Colon (tissue), 2 donors: Measurements from ENCODE around the gene OCLN.
"Not testable (repeated sequence)": the region's sequence is repeated elsewhere in the genome, so short reads cannot be mapped to it uniquely, and the experiment has no call there.

ENCODE experiments used
- FAIRE-seq: peaks from 2 replicates; lab custom pipeline; 2012; peaks lifted over from hg19 to GRCh38; lab: Jason Lieb, UNC
- donor health status: control.
- donor health status: control.

OCLN gene

DNA sequence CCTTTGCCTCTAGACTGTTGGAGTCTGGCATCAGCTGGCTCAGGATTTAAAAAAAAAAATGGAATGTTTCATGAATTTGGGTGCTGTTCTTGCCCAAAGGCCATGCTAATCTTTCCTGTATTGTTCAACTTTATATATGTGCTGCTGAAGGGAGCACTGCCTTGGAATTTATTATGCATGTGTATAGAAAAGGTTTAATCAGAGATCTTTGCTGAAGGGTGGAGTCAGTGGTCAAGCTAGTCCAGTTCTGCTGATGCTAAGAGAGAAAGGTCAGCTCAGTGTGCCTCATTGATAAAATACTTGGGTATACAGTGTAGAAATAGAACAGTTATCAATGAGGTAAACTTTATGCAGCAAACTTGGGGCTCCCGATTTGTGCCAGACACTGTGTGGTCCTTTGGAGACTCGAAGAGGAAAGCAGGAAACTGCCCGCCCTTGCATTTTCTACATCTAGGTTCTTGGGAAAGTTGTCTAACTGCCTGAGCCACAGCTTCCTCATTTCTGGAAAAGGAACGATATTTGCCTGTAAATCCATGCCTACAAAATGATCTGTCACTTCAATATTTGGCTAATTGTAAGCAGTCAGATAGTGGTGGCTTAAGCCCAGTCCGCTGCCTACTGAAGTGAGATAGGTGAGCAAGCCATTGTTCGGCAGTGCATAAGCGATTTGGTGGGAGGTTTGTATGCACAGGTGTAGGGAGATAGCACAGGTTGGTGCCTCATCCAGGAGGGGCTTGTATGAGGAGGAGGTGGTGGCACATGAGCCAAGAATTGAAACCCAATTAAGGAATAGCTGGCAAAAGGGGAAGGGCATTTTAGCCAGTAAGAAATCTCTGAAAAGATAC lies 38.2 kb downstream of the OCLN start:
- no peak for FAIRE-seq

DNA sequence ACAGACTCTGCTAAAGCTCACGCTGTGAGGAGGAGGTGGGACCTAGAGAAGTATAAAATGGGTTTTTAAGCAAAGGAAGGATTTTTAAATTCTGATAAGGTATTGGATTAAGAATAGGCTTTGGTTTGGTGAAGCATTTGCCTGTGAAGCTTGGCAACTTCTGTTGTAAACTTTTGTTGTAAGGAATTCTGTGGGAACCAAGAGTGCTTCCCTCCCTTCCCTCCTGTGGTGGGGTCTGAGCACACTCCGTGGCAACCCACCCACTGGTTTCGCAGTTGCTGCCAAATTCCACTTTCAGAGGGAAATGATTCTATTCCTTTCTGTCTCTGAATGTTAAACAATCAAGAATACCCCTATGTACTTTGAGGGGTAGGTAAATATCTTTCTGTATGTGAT lies 38.8 kb downstream of the OCLN start:
- FAIRE-seq: no peak

DNA sequence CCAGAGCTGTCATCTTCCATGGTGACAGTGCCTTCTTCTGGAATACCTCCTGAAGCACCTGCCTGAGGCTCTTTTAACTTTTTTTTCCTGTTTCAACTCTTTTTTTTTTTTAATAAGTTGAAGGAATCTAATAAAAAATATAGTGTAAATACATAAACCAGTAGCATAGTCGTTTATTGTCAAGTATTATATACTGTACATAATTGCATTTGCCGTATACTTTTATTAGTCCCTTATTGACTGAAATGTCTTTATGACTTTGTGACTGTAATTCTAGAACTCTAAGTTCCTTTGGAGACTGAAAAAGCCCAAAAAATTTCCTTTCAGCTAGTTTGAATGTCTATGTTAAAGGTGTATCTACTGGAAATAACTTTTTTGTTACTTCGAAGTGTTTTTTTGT lies 45.3 kb downstream of the OCLN start:
- FAIRE-seq: peak; percentile 86

DNA sequence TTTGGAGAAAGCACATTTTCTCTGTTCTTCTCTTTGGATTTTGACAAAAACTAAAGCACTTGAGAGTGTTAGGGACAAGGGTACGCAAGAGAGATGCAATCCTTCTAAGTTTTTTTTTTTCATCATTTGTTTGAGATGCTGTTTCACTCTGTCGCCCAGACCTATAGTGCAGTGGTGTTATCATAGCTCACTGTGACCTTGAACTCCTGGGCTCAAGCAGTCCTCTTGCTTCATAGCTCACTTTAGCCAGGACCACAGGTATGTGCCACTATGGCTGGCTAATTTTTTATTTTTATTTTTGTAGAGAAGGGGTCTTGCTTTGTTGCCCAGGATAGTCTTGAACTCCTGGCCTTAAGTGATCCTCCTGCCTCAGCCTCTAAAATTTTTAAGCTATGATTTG lies 46.1 kb downstream of the OCLN start:
- FAIRE-seq: not testable (repeated sequence)

DNA sequence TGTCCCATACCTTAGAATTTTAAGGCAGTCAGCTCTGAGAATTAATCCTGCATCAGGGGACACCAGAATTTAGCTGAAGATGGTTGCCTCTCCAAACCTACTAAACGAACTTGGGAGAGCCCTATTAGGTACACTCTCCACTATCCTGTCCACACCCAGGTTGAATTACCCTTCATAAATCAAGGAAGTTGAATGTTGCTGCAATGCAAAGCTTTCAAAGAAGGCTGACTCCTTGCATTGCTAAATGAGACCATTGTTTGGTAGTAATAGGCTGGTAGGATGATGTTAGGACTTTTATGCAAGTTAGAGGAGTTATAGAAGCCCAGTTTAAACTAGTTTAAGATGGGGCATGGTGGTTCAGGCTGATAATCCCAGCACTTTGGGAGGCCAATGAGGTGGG lies 48.8 kb downstream of the OCLN start:
- peak; percentile 88 for FAIRE-seq

DNA sequence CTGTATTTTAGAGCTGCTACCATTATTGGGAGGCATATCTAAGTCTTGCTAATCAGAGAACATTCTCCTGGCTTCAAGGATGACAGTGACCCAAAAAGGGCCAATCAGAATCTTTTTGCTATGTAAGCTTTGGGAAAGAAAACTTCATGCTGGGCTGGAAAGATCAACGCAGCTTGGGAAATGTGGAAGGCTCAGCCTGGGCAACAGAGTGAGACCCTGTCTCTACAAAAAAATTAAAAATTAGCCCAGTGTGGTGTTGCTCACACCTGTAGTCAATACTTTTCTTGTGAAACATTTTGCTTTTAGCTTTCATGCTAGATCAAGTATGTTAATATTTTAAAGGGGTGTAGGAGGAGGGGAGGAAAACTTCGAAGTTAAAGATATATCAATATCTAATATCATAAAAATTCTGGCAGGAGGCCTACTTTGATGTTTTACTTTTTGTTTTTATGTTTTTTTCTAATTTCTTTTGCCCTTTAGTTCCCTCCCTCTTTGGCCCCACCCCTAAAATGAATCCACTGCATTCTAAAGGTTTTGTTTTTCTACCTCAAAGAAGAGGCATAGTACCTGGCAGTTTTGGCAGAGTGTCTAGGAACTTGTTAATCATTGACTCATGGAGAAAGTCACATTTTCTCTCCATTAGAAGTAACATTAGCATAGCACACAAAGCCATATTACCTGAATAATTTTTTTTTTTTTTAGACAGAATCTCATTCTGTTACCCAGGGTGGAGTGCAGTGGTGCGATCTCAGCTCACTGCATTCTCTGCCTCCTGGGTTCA lies 50.4 kb downstream of the OCLN start:
- not testable (repeated sequence) for FAIRE-seq

DNA sequence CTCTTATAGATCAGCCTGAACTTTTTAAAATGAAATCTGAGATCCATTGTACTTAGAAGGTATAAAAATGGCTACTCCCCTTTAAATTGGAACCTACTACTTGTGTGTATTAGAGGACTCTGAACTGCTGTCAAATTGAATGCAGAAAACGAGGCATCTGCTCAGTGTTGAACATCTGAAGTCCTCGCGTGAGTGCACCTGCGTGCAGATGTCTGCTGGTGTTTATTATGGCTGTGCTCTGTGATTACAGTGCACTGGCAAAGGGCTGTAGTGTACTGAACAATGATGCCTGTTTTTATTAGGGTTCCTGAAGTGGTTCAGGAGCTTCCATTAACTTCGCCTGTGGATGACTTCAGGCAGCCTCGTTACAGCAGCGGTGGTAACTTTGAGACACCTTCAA lies 52.0 kb downstream of the OCLN start:
- not testable (repeated sequence) for FAIRE-seq

DNA sequence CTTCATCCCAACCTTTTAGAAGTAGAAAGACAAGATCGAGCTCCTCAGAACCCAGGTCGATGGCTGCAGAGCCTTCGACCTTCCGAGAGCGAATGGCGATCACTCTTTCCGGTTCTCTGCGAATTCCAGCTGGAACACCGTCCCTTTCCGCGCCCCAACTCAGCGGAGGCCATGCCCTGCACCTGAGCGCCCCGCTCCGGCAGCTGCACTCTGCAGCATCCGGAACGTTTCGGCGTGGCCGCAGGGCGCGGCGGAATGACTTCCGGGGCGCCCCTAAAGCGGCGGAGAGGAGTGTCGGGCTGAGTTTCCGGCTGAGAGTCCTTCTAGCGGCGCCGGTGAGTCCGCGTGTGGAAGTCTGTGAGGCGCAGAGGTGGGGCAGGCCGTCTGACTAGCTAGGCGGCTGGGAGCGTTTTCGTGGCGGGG lies 67.3 kb downstream of the OCLN start, which contains the start of gene GTF2H2C:
Gene GTF2H2C, plus strand, starts transcription at position 284 of the 423 bp plus-strand sequence. CDS start 4,942 bp downstream, outside the sequence.
- FAIRE-seq: not testable (repeated sequence)

DNA sequence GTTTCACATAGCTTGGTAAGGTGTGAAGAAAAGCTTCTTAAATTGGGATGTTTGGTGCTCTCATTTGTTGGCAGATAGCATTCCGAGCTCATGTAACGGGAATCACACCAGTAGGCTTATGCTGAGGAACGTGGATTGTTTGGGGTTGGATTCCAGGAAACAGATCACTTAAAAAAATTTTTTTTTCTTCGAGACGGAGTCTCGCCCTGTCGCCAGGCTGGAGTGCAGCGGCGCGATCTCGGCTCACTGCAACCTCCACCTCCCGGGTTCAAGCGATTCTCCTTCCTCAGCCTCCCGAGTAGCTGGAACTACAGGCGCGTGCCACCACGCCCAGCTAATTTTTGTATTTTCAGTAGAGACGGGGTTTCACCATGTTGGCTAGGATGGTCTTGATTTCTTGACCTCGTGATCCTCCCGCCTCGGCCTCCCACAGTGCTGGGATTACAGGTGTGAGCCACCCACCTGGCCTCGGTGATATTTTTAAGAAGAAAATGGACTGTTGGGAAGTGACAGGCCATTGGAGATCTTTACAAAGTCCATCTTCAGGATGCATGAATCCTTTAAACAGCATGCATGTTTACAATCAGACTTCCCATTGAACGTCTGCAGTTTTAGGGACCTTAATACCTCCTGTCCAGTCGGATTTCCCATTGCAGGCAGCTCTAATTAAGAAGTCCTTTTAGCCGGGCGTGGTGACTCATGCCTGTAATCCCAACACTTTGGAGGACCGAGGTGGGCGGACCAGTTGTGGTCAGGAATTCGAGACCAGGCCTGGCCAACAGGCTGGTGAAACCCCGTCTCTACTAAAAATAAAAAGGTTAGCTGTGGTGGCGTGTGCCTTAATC lies 68.2 kb downstream of the OCLN start:
- FAIRE-seq: not testable (repeated sequence)

DNA sequence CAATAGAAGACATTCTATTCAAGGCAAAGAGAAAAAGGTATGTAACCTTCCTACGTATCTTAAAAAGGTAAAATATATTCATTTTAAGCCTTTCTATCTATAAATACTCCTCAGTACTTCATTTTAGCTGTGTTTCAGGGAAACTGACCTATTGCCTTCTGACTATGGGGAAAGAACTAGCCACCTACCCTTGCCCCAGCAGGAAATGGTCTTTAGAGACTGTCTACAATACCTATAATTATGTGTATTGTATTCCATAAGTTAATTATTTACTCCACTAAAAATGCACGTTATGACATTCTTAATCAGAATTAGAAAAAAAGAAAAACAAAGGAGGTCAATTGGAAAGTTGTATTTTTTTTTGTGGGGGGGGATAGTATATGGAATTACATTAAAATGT lies 73.6 kb downstream of the OCLN start:
- peak; percentile 87 for FAIRE-seq

DNA sequence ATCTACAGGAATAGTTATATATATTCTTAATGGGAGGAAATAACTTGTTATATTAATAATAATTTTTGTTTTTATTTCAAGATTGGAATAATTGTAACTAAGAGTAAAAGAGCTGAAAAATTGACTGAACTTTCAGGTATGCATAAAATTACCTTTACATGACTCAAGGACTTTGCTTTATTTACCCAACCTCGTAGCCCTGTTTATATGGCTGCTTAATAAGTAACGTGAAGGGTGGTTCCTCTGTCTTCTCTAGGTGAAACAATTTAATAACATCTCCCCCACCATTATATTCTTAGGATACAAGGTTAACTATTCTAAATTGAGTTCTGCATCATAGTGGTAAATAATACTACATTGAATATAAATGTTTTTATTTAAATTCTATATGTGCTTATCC lies 75.5 kb downstream of the OCLN start:
- peak; percentile 97 for FAIRE-seq

DNA sequence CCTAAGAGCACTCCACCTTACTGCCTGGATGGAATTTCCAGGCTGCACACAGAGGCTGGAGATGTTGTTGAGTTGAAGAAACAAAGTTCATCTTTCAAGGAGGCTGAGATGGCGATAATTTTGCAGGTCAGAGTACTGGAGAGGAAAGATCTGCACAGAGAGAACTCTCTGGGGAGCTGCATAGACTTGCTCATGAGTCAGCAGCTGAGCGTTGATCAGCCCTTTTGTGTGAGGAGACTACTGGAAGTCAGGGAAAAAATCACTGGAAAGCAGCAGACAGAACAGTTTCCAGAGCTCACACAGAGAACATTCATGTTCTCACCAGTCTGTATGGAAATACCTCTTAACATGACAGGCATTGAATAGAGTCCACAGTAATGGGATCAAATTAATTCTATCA lies 90.8 kb downstream of the OCLN start:
- FAIRE-seq: not testable (repeated sequence)

DNA sequence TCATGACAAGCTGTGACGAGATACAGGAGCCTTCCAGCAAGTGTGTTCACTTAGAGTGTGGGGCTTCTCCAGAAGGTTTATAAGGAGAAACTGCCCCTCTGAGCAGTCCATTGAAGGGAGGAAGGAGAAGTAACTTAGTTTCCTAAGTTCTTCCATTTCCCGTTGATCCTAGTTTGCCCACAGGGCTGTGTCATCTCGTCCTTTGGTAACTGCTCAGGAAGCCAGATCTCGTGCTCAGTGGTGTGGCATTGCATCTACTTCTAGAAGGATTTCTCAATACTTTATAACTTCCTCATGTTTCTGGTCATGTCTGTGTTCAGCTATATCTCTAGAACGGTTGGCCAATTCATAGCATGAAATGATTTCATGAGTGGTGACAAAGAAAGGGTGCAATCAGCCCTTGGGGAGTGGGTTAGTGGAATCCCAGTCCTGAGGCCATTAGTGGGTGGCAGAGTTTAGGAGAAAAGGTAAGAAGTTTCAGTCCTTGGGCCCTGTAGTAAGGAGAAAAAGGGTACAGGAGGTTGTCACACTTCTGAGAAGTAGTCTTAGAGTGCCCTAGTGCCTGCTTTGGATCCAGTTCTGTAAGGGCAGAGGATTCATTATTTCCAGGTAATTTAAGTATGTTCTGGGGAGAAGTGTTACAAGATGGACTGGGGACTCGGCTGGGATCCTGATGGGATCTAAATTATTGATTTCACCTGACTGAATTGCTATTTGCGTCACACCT lies 103.7 kb downstream of the OCLN start:
- FAIRE-seq: not testable (repeated sequence)

DNA sequence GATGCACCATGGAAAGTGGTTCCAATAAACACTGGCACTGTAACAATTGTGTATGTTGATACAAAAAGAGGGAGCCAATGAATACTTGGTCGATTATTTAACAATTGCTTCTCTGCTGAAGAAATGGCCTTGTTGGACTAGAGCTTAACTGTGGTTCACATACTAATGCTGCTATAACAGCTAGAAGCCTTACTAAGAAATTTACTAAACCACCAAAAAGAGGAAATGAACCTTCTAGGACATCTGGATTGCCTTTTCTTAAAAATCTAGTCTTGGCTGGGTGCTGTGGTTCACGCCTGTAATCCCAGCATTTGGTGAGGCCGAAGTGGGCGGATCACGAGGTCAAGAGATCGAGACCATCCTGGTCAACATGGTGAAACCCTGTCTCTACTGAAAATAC lies 109.4 kb downstream of the OCLN start:
- FAIRE-seq: not testable (repeated sequence)

DNA sequence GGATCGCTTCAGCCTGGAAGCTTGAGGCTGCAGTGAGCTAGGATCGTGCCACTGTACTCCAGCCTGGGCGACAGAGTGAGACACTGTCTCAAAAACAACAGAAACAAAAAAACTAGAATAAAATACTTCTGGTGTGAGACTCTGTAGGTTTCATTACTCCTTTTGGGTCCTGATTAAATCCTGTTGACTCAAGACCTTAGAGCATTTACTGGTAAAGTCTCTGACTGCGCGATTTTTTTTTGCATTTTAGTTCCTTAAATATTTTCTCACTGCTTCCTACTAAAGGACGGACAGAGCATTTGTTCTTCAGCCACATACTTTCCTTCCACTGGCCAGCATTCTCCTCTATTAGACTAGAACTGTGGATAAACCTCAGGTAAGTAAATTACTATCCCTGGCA lies 114.2 kb downstream of the OCLN start:
- not testable (repeated sequence) for FAIRE-seq
